ENCODE data around the gene OR7G3.

The OR7G3 gene

GRCh38 chr19:9086761-9087160, 40.0 kb downstream of the OR7G3 start, which contains the start of gene OR1M1:
Gene OR1M1 (plus strand): TSS chr19:9087061. CDS start chr19:9093245, 6,184 bp downstream.
- no peak for DNase-seq

- DNase-seq: no peak
Observed at GRCh38 chr19:9078651-9079050, 48.1 kb downstream of the OR7G3 start.

GRCh38 chr19:9076901-9077300, 49.8 kb downstream of the OR7G3 start:
- DNase-seq: no peak

Measured in T-helper 1 cell (primary cell).